ENCODE measurements around the gene SDK1.

- TF ChIP-seq YY1 (IDR thresholded peaks at IDR 0.05) = no peak
- TF ChIP-seq RXRA (IDR thresholded peaks at IDR 0.05) = no peak
- no peak for TF ChIP-seq CTCF (IDR thresholded peaks at IDR 0.05; ENCODE audit: low read depth, low read length, missing input control)
- no peak for TF ChIP-seq GABPA (IDR thresholded peaks at IDR 0.05 in 1 of 2, conservative IDR thresholded peaks at IDR 0.05 in 1 of 2)
- no peak for TF ChIP-seq EGR1 (IDR thresholded peaks at IDR 0.05; ENCODE audit: low read depth in 2 of 2)
- TF ChIP-seq REST (IDR thresholded peaks at IDR 0.05) = no peak
- TF ChIP-seq TAF1 (conservative IDR thresholded peaks at IDR 0.05) = no peak
- TF ChIP-seq ATF3 (IDR thresholded peaks at IDR 0.05) = no peak
- TF ChIP-seq SP1 (IDR thresholded peaks at IDR 0.05) = no peak
- no peak for TF ChIP-seq JUND (IDR thresholded peaks at IDR 0.05)
- TF ChIP-seq RAD21 (IDR thresholded peaks at IDR 0.05) = no peak
- TF ChIP-seq FOXA1 (IDR thresholded peaks at IDR 0.05) = no peak
- no peak for TF ChIP-seq HNF4A (conservative IDR thresholded peaks at IDR 0.05)
These were observed 630.8 kb downstream of the SDK1 start for GRCh38 chr7:3931843-3932242.

Data from liver (tissue), 3 donors.